ENCODE results near the gene EPHA2. TPM values are rescaled to one million over a fixed set of nuclear protein-coding genes. Genes with fewer than 3 reads are reported as not detected.

Gene EPHA2
- total RNA-seq, 2 experiments from 2014 or later, result 0.22 TPM; not detected in 1

- no peak for DNase-seq
Observed at GRCh38 chr1:16146279-16147155, 9.4 kb downstream of the EPHA2 start.

GRCh38 chr1:16145662-16146278, 10.1 kb downstream of the EPHA2 start:
- intact Hi-C loops (cut with DNase I, micrococcal nuclease), result no loop called here
- H3K36me3 ChIP-seq (ENCODE audit: insufficient read depth, low read length), result no peaks in the 10 kb centered on the region
- Mint-ChIP-seq H3K36me3 (ENCODE audit: low read depth) (no peaks in the 10 kb centered on the region), H3K4me1 (ENCODE audit: low read depth) (no peaks in the 10 kb centered on the region), H3K4me3 (no peak overlapping the region), H3K9me3 (no peaks in the 10 kb centered on the region), H3K27ac (no peak overlapping the region), H3K27me3 (no peaks in the 10 kb centered on the region)
- POLR2A ChIA-PET, result interaction anchor here (1.4 kb wide), 1 partner anchor 23 kb away, joined by 3 read pairs; no protein-coding TSS in a partner anchor
- DNase-seq (no peak), ATAC-seq (ENCODE audit: poor library complexity) (no peak)
- H3K4me1 ChIP-seq (ENCODE audit: insufficient read depth, low read length), result peaks cover 15% of the 10 kb centered on the region
- no peak overlapping the region for H3K27ac ChIP-seq (ENCODE audit: low read depth in 1 of 2, low read length in 2 of 2)
- CTCF ChIA-PET, result no interaction called here
- TF ChIP-seq CTCF (IDR thresholded peaks at IDR 0.05), result no peak
- no peaks in the 10 kb centered on the region for H3K27me3 ChIP-seq (ENCODE audit: control insufficient read depth in 1 of 2, insufficient read depth in 2 of 2, low read length in 2 of 2)
- no peaks in the 10 kb centered on the region for H3K9me3 ChIP-seq (ENCODE audit: control insufficient read depth in 1 of 2, insufficient read depth in 1 of 2, low read length in 2 of 2)
- no peak overlapping the region for H3K4me3 ChIP-seq (ENCODE audit: low read length)

More at GRCh38 chr1:16146279-16147155, 9.4 kb downstream of the EPHA2 start:
- H3K4me3 ChIP-seq (ENCODE audit: low read length), result no peak overlapping the region
- ATAC-seq (ENCODE audit: poor library complexity), result no peak
- ChIA-PET POLR2A (interaction anchor here (0.6 to 1.4 kb wide), 2 partner anchors 22 to 217 kb away, joined by 3 read pairs; no protein-coding TSS in a partner anchor), CTCF (no interaction called here)
- H3K9me3 ChIP-seq (ENCODE audit: control insufficient read depth in 1 of 2, insufficient read depth in 1 of 2, low read length in 2 of 2), result no peaks in the 10 kb centered on the region
- peaks cover 0 to under 1% of the 10 kb centered on the region in 2 experiments for H3K27me3 ChIP-seq (ENCODE audit: control insufficient read depth in 1 of 2, insufficient read depth in 2 of 2, low read length in 2 of 2)
- intact Hi-C loops (cut with DNase I, micrococcal nuclease), result no loop called here
- H3K27ac ChIP-seq (ENCODE audit: low read depth in 1 of 2, low read length in 2 of 2), result no peak overlapping the region
- Mint-ChIP-seq H3K36me3 (ENCODE audit: low read depth) (no peaks in the 10 kb centered on the region), H3K27ac (no peak overlapping the region), H3K27me3 (no peaks in the 10 kb centered on the region), H3K4me3 (no peak overlapping the region), H3K4me1 (ENCODE audit: low read depth) (peaks cover 4% of the 10 kb centered on the region), H3K9me3 (no peaks in the 10 kb centered on the region)
- peaks cover 23% of the 10 kb centered on the region for H3K4me1 ChIP-seq (ENCODE audit: insufficient read depth, low read length)
- H3K36me3 ChIP-seq (ENCODE audit: insufficient read depth, low read length), result no peaks in the 10 kb centered on the region
- TF ChIP-seq CTCF (IDR thresholded peaks at IDR 0.05), result no peak

- POLR2A ChIA-PET, result no interaction called here
- ATAC-seq (ENCODE audit: poor library complexity) (no peak), DNase-seq (no peak)
- Mint-ChIP-seq H3K4me1 (ENCODE audit: low read depth) (no peaks in the 10 kb centered on the region), H3K4me3 (no peak overlapping the region), H3K9me3 (no peaks in the 10 kb centered on the region), H3K36me3 (ENCODE audit: low read depth) (no peaks in the 10 kb centered on the region), H3K27me3 (no peaks in the 10 kb centered on the region), H3K27ac (no peak overlapping the region)
- Histone ChIP-seq H3K9me3 (ENCODE audit: control insufficient read depth in 1 of 2, insufficient read depth in 1 of 2, low read length in 2 of 2) (no peaks in the 10 kb centered on the region), H3K4me1 (ENCODE audit: insufficient read depth, low read length) (peaks cover 9% of the 10 kb centered on the region), H3K27me3 (ENCODE audit: control insufficient read depth in 1 of 2, insufficient read depth in 2 of 2, low read length in 2 of 2) (no peaks in the 10 kb centered on the region), H3K27ac (ENCODE audit: low read depth in 1 of 2, low read length in 2 of 2) (no peak overlapping the region), H3K4me3 (ENCODE audit: low read length) (no peak overlapping the region), H3K36me3 (ENCODE audit: insufficient read depth, low read length) (no peaks in the 10 kb centered on the region)
- CTCF ChIA-PET, result no interaction called here
- TF ChIP-seq CTCF (IDR thresholded peaks at IDR 0.05), result no peak
- intact Hi-C loops (cut with DNase I, micrococcal nuclease), result no loop called here
Observed at GRCh38 chr1:16145030-16145661, 10.7 kb downstream of the EPHA2 start.

All from CD4-positive, alpha-beta T cell (primary cell).